Measurements from ENCODE around the gene EXOC6. TPM values are rescaled to one million over a fixed set of nuclear protein-coding genes. Genes with fewer than 3 reads are reported as not detected.

EXOC6 gene
- total RNA-seq, 1 donor from 2014 or later: 21.7 TPM

DNA sequence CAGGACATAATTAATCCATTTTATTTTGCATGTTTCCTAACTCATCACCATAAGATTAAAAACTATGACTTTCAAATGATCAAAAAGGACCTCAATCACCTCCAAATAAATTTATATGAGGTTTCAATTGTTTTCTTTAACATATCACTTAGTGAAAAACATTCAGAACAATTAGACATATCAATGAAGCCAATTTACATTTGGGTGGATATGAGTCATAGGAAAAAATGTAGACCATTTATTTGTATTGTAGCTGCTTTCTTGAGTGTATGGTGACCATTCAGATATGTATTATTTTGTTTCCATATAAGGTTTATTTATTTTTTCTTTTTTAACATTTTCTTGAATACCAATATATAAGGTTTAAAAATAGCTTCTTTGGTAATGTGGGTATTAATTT, 13.3 kb upstream of the EXOC6 start:
- Mint-ChIP-seq H3K36me3 (ENCODE audit: insufficient read depth) (no peaks in the 10 kb centered on the region), H3K4me1 (ENCODE audit: low read depth) (peaks cover 14% of the 10 kb centered on the region), H3K4me3 (ENCODE audit: low read depth) (no peak overlapping the region), H3K9me3 (ENCODE audit: low read depth) (no peaks in the 10 kb centered on the region), H3K27ac (no peak overlapping the region), H3K27me3 (peaks cover 17% of the 10 kb centered on the region)
- no peak for DNase-seq (ENCODE audit: low spot score, unreplicated experiment)
- TF ChIP-seq, protein P1, sequence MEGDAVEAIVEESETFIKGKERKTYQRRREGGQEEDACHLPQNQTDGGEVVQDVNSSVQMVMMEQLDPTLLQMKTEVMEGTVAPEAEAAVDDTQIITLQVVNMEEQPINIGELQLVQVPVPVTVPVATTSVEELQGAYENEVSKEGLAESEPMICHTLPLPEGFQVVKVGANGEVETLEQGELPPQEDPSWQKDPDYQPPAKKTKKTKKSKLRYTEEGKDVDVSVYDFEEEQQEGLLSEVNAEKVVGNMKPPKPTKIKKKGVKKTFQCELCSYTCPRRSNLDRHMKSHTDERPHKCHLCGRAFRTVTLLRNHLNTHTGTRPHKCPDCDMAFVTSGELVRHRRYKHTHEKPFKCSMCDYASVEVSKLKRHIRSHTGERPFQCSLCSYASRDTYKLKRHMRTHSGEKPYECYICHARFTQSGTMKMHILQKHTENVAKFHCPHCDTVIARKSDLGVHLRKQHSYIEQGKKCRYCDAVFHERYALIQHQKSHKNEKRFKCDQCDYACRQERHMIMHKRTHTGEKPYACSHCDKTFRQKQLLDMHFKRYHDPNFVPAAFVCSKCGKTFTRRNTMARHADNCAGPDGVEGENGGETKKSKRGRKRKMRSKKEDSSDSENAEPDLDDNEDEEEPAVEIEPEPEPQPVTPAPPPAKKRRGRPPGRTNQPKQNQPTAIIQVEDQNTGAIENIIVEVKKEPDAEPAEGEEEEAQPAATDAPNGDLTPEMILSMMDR (IDR thresholded peaks at IDR 0.05; ENCODE audit: unreplicated experiment): no peak

DNA sequence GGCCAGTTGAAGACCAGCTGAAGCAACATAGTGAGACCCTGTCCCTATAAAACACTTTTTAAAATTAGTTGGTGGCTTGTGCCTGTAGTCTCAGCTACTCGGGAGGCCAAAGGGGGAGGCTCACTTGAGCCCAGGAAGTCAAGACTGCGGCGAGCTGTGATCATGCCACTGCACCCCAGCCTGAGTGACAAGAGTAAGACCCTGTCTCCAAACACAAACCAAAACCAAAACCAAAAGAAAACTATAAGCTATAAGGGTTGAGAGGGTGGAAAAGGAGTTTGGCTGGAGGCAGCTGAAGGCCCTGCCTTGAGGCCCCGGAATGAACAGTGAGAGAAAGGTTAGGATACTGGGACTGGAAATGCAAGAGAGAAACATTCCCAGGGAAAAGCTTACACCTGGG, 10.9 kb upstream of the EXOC6 start:
- H3K4me3 Mint-ChIP-seq (ENCODE audit: low read depth): no peak overlapping the region
- peaks cover 10% of the 10 kb centered on the region for H3K27me3 Mint-ChIP-seq
- no peaks in the 10 kb centered on the region for H3K36me3 Mint-ChIP-seq (ENCODE audit: insufficient read depth)
- H3K9me3 Mint-ChIP-seq (ENCODE audit: low read depth): no peaks in the 10 kb centered on the region
- H3K4me1 Mint-ChIP-seq (ENCODE audit: low read depth): peaks cover 16% of the 10 kb centered on the region
- H3K27ac Mint-ChIP-seq: no peak overlapping the region
- TF ChIP-seq, protein P1 (IDR thresholded peaks at IDR 0.05; ENCODE audit: unreplicated experiment): no peak
- DNase-seq (ENCODE audit: low spot score, unreplicated experiment): no peak

DNA sequence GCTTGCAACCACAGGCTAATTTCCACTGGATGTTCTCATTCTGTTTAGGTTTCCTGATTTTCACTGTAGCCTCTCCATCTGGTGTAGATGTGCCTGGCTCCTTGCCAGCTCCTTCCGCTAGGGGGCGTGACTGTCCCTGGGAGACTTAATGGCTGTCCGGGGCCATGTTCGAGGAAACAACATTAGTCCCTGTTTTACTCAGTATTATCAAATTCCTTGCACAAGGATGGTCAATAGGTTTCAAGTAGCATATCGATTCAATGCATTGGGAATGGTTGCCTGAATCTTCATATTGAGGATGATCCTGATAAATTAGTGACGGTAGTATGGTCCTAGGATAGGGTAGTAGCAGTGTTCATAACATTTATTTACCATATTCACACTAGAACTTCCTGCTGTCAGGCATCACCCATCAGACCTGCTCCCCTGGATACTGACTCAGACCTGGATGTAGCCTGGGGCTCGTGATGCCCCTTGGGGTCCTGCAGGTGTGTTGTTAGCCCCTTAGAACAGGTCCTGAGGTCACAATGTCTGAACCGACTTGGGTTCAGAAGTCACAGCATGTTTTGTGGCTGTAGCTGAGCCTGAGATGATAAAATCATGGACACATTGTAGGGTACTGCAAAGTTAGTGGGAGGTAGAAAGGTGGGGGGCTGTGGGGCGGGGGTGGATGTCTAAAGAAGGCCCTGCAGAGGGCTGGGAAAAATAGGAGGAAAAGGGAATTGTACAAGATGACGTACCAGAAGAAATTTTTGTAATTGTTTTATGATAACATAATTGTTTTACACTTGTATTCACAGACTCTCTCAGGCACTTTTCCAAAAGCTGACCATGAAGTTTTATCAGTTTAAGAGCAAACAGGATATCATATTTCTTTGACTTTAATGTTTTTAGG, 8.9 kb upstream of the EXOC6 start:
- Mint-ChIP-seq H3K9me3 (ENCODE audit: low read depth) (no peaks in the 10 kb centered on the region), H3K27me3 (peaks cover 4% of the 10 kb centered on the region), H3K4me1 (ENCODE audit: low read depth) (peaks cover 14% of the 10 kb centered on the region), H3K36me3 (ENCODE audit: insufficient read depth) (no peaks in the 10 kb centered on the region), H3K4me3 (ENCODE audit: low read depth) (no peak overlapping the region), H3K27ac (no peak overlapping the region)
- TF ChIP-seq, protein P1 (IDR thresholded peaks at IDR 0.05; ENCODE audit: unreplicated experiment): peak; percentile 54
- DNase-seq (ENCODE audit: low spot score, unreplicated experiment): no peak

DNA sequence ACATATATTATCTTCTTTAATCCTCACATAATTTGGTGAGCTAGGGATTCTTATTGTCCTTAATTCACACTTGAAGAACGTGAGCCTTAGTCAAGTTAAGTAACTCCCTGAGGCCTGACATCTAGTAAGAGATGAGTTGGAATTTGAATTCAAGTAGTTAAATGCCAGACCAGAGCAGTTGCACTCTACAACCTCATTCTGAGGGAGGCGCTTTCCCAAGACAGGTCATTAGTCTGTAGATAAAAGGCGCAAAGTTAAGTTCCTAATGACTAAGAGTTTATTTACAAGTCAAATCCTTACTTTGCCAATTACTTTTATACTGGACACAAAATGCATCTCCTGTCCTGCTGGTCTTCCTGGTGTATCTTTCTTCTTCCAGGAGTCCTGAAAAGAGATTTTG, 3.6 kb upstream of the EXOC6 start:
- no peaks in the 10 kb centered on the region for H3K27me3 Mint-ChIP-seq
- no peak overlapping the region for H3K4me3 Mint-ChIP-seq (ENCODE audit: low read depth)
- no peak overlapping the region for H3K27ac Mint-ChIP-seq
- H3K4me1 Mint-ChIP-seq (ENCODE audit: low read depth): peaks cover 19% of the 10 kb centered on the region
- no peaks in the 10 kb centered on the region for H3K9me3 Mint-ChIP-seq (ENCODE audit: low read depth)
- TF ChIP-seq, protein P1 (IDR thresholded peaks at IDR 0.05; ENCODE audit: unreplicated experiment): peak; percentile 38
- H3K36me3 Mint-ChIP-seq (ENCODE audit: insufficient read depth): no peaks in the 10 kb centered on the region
- DNase-seq (ENCODE audit: low spot score, unreplicated experiment): no peak

DNA sequence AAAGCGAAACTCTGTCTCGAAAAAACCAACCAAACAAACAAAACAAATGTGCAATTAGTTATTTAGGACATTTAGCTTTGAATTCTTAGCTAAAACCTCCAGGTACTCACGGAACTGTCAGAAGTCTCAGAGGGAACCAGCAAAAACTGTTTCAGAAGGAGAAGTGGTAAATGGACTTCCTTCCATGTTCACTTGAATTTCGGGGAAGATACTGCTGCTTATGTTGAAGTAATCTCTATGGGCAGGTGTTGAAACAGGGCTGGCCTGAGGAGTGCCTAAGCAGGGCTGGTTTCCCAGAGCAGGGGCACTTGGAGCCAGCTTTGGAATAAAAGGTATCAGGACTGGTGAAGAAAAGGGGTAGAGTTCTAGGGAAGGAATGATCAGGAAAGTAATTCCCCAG, 2.4 kb upstream of the EXOC6 start:
- Mint-ChIP-seq H3K9me3 (ENCODE audit: low read depth) (no peaks in the 10 kb centered on the region), H3K4me1 (ENCODE audit: low read depth) (peaks cover 19% of the 10 kb centered on the region), H3K27ac (no peak overlapping the region), H3K4me3 (ENCODE audit: low read depth) (no peak overlapping the region), H3K27me3 (no peaks in the 10 kb centered on the region), H3K36me3 (ENCODE audit: insufficient read depth) (no peaks in the 10 kb centered on the region)
- TF ChIP-seq, protein P1 (IDR thresholded peaks at IDR 0.05; ENCODE audit: unreplicated experiment): no peak
- no peak for DNase-seq (ENCODE audit: low spot score, unreplicated experiment)

Measured in progenitor cell of endocrine pancreas (in vitro differentiated cells).